Measurements from ENCODE around the gene WRAP73. TPM values are rescaled to one million over a fixed set of nuclear protein-coding genes. Genes with fewer than 3 reads are reported as not detected.

Gene WRAP73
- total RNA-seq, 1 donor from 2014 or later: 18.3 TPM

GRCh38 chr1:3650248-3651025 is 534 bp upstream of the WRAP73 start:
- no peak for DNase-seq (ENCODE audit: low spot score)

- DNase-seq (ENCODE audit: low spot score): no peak
These were observed 3.3 kb downstream of the WRAP73 start for GRCh38 chr1:3646596-3646995.

GRCh38 chr1:3645666-3646355 is 4.1 kb downstream of the WRAP73 start:
- no peak for DNase-seq (ENCODE audit: low spot score)

- DNase-seq (ENCODE audit: low spot score): no peak
These were observed 4.7 kb downstream of the WRAP73 start for GRCh38 chr1:3645247-3645646.

- DNase-seq (ENCODE audit: low spot score): no peak
These were observed 5.6 kb downstream of the WRAP73 start for GRCh38 chr1:3644273-3644672.

- DNase-seq (ENCODE audit: low spot score): no peak
These were observed 6.8 kb downstream of the WRAP73 start for GRCh38 chr1:3642919-3643675.

GRCh38 chr1:3641816-3642215 is 8.1 kb downstream of the WRAP73 start:
- no peak for DNase-seq (ENCODE audit: low spot score)

GRCh38 chr1:3641046-3641760 is 8.7 kb downstream of the WRAP73 start:
- DNase-seq (ENCODE audit: low spot score): no peak

GRCh38 chr1:3640121-3640837 is 9.6 kb downstream of the WRAP73 start:
- DNase-seq (ENCODE audit: low spot score): no peak

- DNase-seq (ENCODE audit: low spot score): no peak
These were observed 10.4 kb downstream of the WRAP73 start for GRCh38 chr1:3639397-3639911.

GRCh38 chr1:3638676-3639075 is 11.2 kb downstream of the WRAP73 start:
- DNase-seq (ENCODE audit: low spot score): no peak

GRCh38 chr1:3638027-3638426 is 11.9 kb downstream of the WRAP73 start:
- DNase-seq (ENCODE audit: low spot score): no peak

- no peak for DNase-seq (ENCODE audit: low spot score)
These were observed 13.4 kb downstream of the WRAP73 start for GRCh38 chr1:3636531-3636930.

- DNase-seq (ENCODE audit: low spot score): no peak
These were observed 13.8 kb downstream of the WRAP73 start for GRCh38 chr1:3636080-3636479.

- DNase-seq (ENCODE audit: low spot score): no peak
These were observed 15.7 kb downstream of the WRAP73 start for GRCh38 chr1:3634059-3634800.

- DNase-seq (ENCODE audit: low spot score): no peak
These were observed 16.4 kb downstream of the WRAP73 start for GRCh38 chr1:3633344-3634058.

GRCh38 chr1:3632716-3633343 is 17.1 kb downstream of the WRAP73 start:
- DNase-seq (ENCODE audit: low spot score): no peak

- no peak for DNase-seq (ENCODE audit: low spot score)
These were observed 17.6 kb downstream of the WRAP73 start for GRCh38 chr1:3632298-3632697.

Measured in ureter (tissue), 1 donor.